Stimulated activated CD8-positive, alpha-beta memory T cell treated with anti-CD3 and anti-CD28 coated beads, Interleukin-2, amount 100 ng/mL, for 48 hours (primary cell): ENCODE measurements around the gene RHOB.

Experiments used
- DNase-seq, 2 donors: peaks; one replicate each; pipeline ENCODE4 v3.0.0-alpha.2; 2020; ENCODE audit warnings: low read depth in 2 of 2

Gene RHOB

DNA sequence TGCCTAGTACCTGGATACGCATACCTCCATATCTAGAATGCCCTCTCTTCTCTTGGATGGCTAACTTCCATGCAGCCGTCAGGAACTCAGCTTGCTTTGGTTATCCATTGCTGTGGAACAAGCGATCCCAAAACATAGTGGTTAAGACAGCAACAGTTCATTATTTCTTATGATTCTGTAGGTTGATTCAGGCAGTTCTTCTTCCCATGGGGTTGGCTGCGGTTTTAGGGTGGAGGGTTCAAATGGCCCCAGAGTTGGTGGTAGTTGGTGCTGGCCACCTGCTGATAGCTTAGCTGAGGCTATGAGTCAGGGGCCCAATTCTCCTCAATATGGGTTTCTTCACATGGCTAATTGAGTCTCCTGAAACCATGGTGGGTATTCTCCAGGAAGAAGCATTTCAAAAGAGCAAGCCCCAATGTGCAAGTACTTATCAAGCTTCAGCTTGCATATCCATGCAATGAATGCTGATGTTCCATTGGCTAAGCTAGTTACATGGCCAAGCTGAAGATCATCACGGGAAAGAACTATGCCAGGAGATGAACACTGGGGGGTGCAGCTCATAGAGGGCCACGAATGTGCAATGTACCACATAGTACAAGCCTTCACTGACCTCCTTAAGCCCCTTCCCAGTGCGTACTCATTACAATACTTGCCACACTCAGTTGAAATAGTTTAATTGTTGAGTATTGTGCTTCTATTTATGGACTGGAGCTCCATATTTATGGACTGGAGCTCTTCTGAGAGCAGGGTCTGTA is 10.0 kb upstream of the RHOB start:
- DNase-seq: no peak

GRCh38 chr2:20438334-20439192 is 8.3 kb upstream of the RHOB start:
- DNase-seq: no peak

GRCh38 chr2:20439193-20439475 is 7.7 kb upstream of the RHOB start:
- no peak for DNase-seq

- no peak for DNase-seq
Measured at GRCh38 chr2:20439503-20439902, 7.4 kb upstream of the RHOB start.

- no peak for DNase-seq
Measured at GRCh38 chr2:20440001-20440560, 6.8 kb upstream of the RHOB start.

DNA sequence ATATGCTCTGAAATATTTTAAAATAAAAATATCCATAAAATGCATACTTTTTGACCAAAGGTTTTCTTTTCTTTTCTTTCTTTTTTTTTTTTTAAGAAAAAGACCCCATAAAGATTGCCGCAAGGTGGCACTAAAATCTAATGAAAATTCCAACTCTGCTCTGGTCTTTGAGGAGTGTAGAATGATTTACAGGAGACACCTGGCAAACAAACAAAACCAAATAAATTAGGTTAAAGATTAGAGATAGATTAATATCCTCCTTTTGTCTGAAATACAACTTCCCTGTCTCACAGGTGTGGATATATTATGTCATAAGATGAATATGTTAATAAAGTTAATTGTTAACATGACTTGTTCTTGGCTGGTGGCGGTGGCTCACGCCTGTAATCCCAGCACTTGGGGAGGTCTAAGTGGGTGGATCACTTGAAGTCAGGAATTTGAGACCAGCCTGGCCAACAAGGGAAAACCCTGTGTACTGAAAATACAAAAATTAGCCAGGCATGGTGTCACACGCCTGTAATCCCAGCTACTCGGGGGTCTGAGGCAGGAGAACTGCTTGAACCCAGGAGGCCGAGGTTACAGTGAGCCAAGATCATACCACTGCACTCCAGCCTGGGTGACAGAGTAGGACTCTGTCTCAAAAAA is 3.5 kb upstream of the RHOB start:
- DNase-seq: no peak

DNA sequence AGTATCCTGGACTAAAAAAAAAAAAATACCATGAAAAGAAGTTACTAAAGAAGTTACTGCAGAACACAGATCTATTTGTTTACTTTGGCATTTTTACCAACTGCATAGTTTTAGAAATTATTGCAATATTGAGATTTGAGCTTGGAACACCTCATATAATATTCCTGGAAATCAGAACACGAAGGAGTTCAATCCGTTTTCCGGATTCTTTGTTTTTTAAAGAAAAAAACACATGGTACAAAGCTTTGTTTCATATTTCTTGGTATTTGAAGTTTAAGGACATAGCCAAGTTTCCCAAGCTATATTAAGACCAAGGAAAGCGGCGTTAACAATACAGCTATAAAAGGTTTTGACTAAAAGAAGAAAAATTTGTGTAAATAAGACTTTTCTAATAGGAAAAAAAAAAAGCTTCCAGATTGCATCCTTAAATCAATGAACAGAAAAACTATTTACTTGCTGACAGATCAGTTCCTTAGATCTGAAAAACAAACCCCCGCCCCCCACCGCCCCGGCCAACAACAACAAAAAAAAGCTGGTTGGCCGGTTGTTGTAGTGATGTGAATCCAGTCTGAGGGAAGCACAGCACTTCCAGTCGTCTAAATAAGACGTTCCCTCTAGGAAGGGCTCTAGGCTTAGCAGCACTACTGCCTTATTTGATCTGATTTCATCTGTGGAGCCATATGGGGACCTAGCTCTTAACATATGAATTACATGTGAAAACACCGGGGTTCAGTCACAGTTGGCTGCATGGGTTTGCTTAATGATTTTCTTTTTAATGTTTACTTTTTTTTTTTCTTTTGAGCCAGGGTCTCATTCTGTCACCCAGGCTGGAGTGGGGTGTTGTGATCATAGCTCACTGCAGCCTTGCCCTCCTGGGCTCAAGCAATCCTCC is 2.5 kb upstream of the RHOB start:
- DNase-seq: no peak

DNA sequence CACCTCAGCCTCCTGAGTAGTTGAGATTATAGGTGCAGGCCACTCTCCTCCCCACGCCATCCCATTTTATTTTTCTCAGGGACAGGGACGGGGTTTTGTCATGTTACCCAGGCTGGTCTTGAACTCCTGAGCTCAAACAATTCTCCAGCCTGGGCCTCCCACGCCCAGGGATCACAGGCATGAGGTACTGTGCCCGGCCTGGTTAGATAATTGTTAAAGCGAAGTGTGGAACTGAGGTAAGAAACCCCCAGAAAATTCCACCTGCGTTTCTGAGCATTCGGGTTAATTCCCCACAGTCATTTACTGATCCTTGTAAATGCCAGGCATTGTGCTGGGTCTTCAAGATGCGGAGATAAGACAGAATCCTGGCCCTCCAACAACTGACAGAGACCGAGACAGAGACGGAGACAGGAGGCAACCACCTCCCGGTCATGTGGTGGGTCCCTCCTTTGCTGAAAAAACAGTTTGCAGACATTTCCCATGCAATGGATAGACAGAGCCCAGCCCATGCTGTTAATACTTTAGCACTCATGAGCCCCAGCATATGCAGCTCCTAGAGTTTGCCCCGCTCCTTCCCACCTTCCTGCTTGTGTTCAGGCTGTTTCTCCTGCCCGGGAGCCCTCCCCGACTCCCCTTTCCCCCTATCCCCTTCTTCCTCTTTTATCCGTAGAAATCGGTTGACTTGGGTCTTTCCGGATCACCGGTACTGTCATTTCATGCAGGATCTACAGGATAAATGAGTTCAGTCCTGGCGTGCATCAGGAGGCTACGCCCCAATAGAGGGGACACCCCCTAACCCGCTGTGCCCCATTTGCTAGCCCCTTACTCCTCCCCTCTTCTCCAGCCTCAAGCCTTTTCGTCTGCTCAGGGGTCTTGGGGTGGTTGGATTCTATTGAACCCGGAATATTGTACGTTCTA is 1.6 kb upstream of the RHOB start:
- DNase-seq: no peak

DNA sequence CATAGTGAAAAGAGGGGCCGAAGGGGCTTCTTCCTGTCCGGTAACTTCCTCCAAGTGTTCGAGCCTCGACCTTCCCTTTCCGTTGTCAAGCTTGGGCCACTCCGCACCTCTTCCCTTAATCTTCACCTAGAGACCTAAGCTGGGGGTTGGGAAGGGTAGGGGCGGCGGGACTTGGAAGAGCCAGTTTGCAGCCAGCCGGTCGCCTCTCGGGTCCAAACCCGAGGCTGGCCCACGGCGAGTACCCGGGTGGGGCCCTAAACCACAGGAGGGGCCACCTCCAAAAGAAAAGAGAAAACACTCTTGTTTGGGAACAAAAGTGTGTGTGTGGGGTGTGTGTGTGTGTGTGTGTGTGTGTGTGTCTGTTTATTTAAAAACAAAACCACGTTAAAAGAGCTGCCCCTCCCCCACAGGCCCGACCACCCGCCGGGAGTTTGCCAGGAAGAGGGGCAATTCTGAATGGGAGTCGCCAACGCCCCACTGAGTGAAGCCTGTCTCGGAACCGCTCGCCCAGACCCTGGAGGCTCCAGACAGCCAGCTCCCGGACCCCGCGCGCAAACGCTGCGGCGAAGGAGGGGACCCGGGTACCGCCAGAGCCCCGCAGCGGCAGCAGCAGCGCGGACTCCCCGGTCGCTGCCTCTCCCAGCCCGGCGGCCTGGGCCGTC is 488 bp upstream of the RHOB start:
- DNase-seq: no peak

DNA sequence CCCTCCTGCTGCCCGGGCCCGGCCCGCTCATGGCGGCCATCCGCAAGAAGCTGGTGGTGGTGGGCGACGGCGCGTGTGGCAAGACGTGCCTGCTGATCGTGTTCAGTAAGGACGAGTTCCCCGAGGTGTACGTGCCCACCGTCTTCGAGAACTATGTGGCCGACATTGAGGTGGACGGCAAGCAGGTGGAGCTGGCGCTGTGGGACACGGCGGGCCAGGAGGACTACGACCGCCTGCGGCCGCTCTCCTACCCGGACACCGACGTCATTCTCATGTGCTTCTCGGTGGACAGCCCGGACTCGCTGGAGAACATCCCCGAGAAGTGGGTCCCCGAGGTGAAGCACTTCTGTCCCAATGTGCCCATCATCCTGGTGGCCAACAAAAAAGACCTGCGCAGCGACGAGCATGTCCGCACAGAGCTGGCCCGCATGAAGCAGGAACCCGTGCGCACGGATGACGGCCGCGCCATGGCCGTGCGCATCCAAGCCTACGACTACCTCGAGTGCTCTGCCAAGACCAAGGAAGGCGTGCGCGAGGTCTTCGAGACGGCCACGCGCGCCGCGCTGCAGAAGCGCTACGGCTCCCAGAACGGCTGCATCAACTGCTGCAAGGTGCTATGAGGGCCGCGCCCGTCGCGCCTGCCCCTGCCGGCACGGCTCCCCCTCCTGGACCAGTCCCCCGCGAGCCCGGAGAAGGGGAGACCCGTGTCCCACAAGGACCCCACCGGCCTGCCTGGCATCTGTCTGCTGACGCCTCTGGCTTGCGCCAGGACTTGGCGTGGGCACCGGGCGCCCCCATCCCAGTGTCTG is 767 bp downstream of the RHOB start:
- no peak for DNase-seq

DNA sequence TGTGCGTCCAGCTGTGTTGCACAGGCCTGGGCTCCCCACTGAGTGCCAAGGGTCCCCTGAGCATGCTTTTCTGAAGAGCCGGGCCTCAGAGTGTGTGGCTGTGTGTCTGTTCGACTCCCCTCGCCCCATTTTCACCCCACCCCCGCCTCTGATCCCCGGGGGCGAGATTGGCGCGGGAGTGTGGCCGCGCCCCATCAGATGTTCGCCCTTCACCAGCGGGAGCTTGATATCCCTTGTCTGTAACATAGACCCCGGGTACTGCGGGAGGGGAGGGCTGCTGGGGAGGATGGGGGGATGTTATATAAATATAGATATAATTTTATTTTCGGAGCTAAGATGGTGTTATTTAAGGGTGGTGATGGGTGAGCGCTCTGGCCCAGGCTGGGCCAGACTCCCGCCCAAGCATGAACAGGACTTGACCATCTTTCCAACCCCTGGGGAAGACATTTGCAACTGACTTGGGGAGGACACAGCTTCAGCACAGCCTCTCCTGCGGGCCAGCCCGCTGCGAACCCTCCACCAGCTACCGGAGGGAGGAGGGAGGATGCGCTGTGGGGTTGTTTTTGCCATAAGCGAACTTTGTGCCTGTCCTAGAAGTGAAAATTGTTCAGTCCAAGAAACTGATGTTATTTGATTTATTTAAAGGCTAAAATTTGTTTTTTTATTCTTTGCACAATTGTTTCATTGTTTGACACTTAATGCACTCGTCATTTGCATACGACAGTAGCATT is 1.5 kb downstream of the RHOB start:
- DNase-seq: no peak

DNA sequence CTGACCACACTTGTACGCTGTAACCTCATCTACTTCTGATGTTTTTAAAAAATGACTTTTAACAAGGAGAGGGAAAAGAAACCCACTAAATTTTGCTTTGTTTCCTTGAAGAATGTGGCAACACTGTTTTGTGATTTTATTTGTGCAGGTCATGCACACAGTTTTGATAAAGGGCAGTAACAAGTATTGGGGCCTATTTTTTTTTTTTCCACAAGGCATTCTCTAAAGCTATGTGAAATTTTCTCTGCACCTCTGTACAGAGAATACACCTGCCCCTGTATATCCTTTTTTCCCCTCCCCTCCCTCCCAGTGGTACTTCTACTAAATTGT is 2.1 kb downstream of the RHOB start:
- no peak for DNase-seq

GRCh38 chr2:20449501-20450200 is 2.8 kb downstream of the RHOB start:
- DNase-seq: no peak

DNA sequence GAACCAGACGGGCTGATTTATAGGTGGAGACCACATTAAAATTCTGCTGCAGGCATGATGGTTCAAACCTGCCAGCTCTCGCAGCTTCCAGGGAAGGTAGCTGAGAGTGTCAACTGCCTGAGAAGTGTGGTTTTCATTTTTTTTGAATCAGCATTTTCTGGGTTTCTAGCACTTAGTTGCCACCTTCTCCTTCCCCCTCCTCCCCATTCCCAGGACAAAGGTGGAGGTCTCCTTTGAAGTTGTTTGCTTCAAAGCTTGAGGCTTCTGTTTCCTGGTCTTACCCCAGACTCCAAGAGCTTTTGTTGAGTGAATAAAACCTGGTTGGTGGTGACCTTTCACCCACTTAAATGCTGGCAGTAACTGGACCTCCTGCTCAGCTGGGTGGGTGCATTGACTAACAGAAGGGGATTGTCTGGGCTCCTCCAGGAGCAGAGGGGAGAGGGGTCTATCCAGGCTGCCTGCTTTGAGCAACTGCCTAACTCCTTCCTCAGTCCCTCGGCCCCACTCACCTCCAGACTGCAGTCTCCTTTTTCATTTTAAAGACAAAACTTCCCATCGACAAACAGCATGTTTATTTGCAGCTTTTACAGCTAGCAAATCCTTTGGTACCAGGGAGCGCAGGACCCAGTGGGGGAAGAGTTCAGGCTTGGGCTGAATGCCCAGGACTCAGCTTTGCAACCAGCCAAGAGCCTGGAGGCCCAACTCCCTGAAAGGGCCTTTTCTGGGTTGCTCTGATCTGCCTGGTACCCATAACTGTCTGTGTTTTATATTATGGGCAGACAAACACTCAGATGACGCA is 3.5 kb downstream of the RHOB start:
- no peak for DNase-seq

- no peak for DNase-seq
Measured at GRCh38 chr2:20451000-20451290, 4.1 kb downstream of the RHOB start.

DNA sequence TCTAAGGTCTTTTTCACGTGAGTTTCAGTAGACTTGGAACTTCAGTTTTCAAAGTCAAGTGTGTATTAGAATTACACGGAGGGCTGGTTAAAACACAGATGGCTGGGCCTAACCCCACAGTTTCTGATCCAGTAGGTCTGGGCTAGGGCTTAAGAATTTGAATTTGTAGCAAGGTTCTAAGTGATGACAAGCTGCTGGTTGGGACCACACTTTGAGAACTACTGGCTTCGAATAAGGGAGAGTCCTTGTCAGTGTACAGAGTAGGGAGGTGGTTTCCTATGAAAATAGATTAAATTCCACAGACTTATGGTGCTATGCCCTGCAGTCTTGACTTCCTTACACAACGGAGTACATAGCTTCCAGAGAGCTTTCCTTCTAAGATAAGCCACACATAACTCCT is 4.5 kb downstream of the RHOB start:
- DNase-seq: no peak

DNA sequence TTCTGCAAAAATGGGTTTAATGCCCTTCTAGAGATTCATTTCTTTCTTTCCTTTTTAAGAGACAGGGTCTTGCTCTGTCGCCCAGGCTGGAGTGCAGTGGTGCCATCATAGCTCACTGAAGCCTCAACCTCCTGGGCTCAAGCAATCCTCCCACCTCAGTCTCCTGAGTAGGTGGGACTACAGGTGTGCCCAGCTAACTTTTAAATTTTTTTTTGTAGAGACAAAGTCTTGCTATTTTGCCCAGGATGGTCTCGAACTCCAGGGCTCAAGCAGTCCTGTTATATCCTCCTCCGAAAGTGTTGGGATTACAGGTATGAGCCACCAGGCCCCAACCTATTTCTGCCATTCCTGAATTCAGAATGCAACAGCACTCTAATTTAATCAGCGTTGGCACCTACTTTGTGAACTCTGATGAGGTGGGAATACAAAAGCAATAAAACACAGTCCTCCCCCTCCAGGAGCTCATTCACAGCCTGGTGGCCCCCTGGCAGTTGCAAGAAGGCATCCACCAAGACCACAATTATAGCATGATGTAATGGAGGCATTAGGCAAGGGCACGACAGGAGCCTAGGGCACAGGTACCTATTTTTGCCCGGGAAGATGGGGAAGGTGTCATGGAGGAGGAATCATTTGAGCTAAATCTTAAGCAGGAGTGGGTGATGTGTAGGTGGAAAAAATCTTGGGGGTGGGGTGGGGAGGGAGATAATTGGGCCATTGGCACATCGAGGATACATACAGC is 5.1 kb downstream of the RHOB start:
- no peak for DNase-seq
